ENCODE data around the gene PLCD3. TPM values are rescaled to one million over a fixed set of nuclear protein-coding genes. Genes with fewer than 3 reads are reported as not detected.

Gene PLCD3
- total RNA-seq, 4 donors from 2014 or later: 16.3 to 105 (median 20.5) TPM

- intact Hi-C loops (cut with DNase I): loop anchor here (5.0 kb wide), 1 partner anchor 356 kb away; no protein-coding TSS in a partner anchor
- peak overlapping the region; percentile 78 to 98 (median 90) for H3K4me3 ChIP-seq
- peaks cover 38 to 81% (median 44%) of the 10 kb centered on the region in 3 donors for H3K4me1 ChIP-seq
- WGBS, 2 donors: 1% methylated on average over 13 to 17 of the region's 71 CpGs
- no peaks in the 10 kb centered on the region for H3K27me3 ChIP-seq
- DNase-seq: peak; percentile 40
- H3K27ac ChIP-seq: peak overlapping the region; percentile 92 to 99 (median 98)
- H3K9me3 ChIP-seq: no peaks in the 10 kb centered on the region
- H3K36me3 ChIP-seq: peaks cover 0 to 4% (median 0%) of the 10 kb centered on the region in 3 donors
- TF ChIP-seq CTCF (IDR thresholded peaks at IDR 0.05) (peak; percentile 78 to 96 (median 87)), POLR2A (IDR thresholded peaks at IDR 0.05) (peak in 2 of 4 donors; percentile 7 to 72)
These were observed 503 bp upstream of the PLCD3 start for GRCh38 chr17:45132572-45133463.

- peaks cover 42 to 81% (median 53%) of the 10 kb centered on the region in 3 donors for H3K4me1 ChIP-seq
These were observed 547 bp downstream of the PLCD3 start for GRCh38 chr17:45131616-45132319.

GRCh38 chr17:45130681-45131615 lies 1.4 kb downstream of the PLCD3 start:
- no peaks in the 10 kb centered on the region for H3K27me3 ChIP-seq
- H3K9me3 ChIP-seq: no peaks in the 10 kb centered on the region
- intact Hi-C loops (cut with DNase I): loop anchor here (5.0 kb wide), 1 partner anchor 354 kb away; no protein-coding TSS in a partner anchor
- H3K4me1 ChIP-seq: peaks cover 34 to 76% (median 45%) of the 10 kb centered on the region in 3 donors
- no peaks in the 10 kb centered on the region for H3K36me3 ChIP-seq
- WGBS, 2 donors: 64 to 66% methylated on average over 13 to 14 of the region's 17 CpGs
- no peak for DNase-seq
- H3K4me3 ChIP-seq: peak overlapping the region; percentile 78 to 98 (median 90)
- H3K27ac ChIP-seq: peak overlapping the region; percentile 92 to 99 (median 98)
- no peak for TF ChIP-seq POLR2A (IDR thresholded peaks at IDR 0.05)
- no peak for TF ChIP-seq CTCF (IDR thresholded peaks at IDR 0.05)

More at GRCh38 chr17:45131616-45132319, 547 bp downstream of the PLCD3 start:
- intact Hi-C loops (cut with DNase I): loop anchor here (5.0 kb wide), 1 partner anchor 354 kb away; no protein-coding TSS in a partner anchor
- Histone ChIP-seq H3K36me3 (no peaks in the 10 kb centered on the region), H3K27me3 (no peaks in the 10 kb centered on the region), H3K4me3 (peak overlapping the region; percentile 78 to 98 (median 90)), H3K27ac (peak overlapping the region; percentile 92 to 99 (median 98)), H3K9me3 (no peaks in the 10 kb centered on the region)
- no peak for DNase-seq
- 12% methylated on average over 3 of the region's 46 CpGs; no CpG with 5 or more reads in 1 of the 2 donors for WGBS, 2 donors
- TF ChIP-seq CTCF (IDR thresholded peaks at IDR 0.05): peak; percentile 75 to 93 (median 84)
- no peak for TF ChIP-seq POLR2A (IDR thresholded peaks at IDR 0.05)

GRCh38 chr17:45129940-45130680 lies 2.2 kb downstream of the PLCD3 start:
- H3K9me3 ChIP-seq: no peaks in the 10 kb centered on the region
- intact Hi-C loops (cut with DNase I): loop anchor here (5.0 kb wide), 1 partner anchor 353 kb away; no protein-coding TSS in a partner anchor
- peaks cover 37 to 72% (median 44%) of the 10 kb centered on the region in 3 donors for H3K4me1 ChIP-seq
- TF ChIP-seq POLR2A (IDR thresholded peaks at IDR 0.05): no peak
- no peak for TF ChIP-seq CTCF (IDR thresholded peaks at IDR 0.05)
- H3K27ac ChIP-seq: peak overlapping the region; percentile 85 to 99 (median 94)
- H3K36me3 ChIP-seq: no peaks in the 10 kb centered on the region
- DNase-seq: no peak
- H3K4me3 ChIP-seq: peak overlapping the region in 2 of 4 donors; percentile 12 to 78
- no peaks in the 10 kb centered on the region for H3K27me3 ChIP-seq
- WGBS, 2 donors: 46 to 57% methylated on average over 10 of the region's 13 CpGs
